Progenitor cell of endocrine pancreas (in vitro differentiated cells): Measurements from ENCODE around the gene RIMBP2. TPM values are rescaled to one million over a fixed set of nuclear protein-coding genes. Genes with fewer than 3 reads are reported as not detected.

ENCODE experiments used
- DNase-seq: peaks from one replicate; pipeline ENCODE4 v3.0.0; 2021; ENCODE audit warnings: low spot score; ENCODE audit not compliant: unreplicated experiment
- H3K27ac Mint-ChIP-seq: 2 replicates; pipeline ENCODE4 v1.8.0; 2021; ENCODE audit warnings: mild to moderate bottlenecking, moderate library complexity, mixed read lengths
- H3K27me3 Mint-ChIP-seq: 2 replicates; pipeline ENCODE4 v1.8.0; 2021; ENCODE audit warnings: mixed read lengths
- H3K36me3 Mint-ChIP-seq: 2 replicates; pipeline ENCODE4 v1.8.0; 2022; ENCODE audit warnings: mixed read lengths; ENCODE audit not compliant: insufficient read depth
- H3K4me1 Mint-ChIP-seq: 2 replicates; pipeline ENCODE4 v1.8.0; 2021; ENCODE audit warnings: low read depth, mixed read lengths
- H3K4me3 Mint-ChIP-seq: 2 replicates; pipeline ENCODE4 v1.8.0; 2021; ENCODE audit warnings: low read depth, mild to moderate bottlenecking, moderate library complexity, mixed read lengths
- H3K9me3 Mint-ChIP-seq: 2 replicates; pipeline ENCODE4 v1.8.0; 2021; ENCODE audit warnings: low read depth, mixed read lengths
- total RNA-seq: library from RNA; stranded (reverse); gene quantifications from 2 replicates; pipeline ENCODE4 v1.2.1, GENCODE V29; 2021
- TF ChIP-seq, protein P1 (sequence below): fragments of 200-600 bp; sonication (generic); IDR thresholded peaks from one replicate; pipeline ENCODE4 v1.5.0; 2021; ENCODE audit warnings: antibody characterized with exemption, mild to moderate bottlenecking; ENCODE audit not compliant: unreplicated experiment

RIMBP2 gene
- total RNA-seq, 1 donor from 2014 or later: 31.6 TPM

DNA sequence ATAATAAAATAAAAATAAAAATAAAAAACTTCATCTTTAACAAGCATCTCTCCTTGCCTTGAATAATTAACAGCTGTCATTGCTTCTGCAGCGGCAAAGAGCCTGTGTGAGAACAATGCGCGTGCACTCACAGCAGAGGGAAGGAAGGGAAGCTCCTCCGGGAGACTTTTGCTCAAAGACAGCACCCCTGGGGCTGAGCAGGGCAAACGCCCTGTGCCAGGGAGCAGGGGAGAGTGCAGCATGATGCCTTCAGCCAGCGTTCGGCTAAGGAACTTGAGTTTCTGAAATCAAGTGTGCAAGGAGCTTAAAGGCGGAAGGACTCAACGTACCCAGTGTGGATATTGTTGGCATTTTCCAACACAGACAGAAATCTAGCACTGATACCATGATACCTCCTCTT is 120.5 kb downstream of the RIMBP2 start:
- TF ChIP-seq, protein P1, sequence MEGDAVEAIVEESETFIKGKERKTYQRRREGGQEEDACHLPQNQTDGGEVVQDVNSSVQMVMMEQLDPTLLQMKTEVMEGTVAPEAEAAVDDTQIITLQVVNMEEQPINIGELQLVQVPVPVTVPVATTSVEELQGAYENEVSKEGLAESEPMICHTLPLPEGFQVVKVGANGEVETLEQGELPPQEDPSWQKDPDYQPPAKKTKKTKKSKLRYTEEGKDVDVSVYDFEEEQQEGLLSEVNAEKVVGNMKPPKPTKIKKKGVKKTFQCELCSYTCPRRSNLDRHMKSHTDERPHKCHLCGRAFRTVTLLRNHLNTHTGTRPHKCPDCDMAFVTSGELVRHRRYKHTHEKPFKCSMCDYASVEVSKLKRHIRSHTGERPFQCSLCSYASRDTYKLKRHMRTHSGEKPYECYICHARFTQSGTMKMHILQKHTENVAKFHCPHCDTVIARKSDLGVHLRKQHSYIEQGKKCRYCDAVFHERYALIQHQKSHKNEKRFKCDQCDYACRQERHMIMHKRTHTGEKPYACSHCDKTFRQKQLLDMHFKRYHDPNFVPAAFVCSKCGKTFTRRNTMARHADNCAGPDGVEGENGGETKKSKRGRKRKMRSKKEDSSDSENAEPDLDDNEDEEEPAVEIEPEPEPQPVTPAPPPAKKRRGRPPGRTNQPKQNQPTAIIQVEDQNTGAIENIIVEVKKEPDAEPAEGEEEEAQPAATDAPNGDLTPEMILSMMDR: no peak
- Mint-ChIP-seq H3K27me3 (peaks cover 16% of the 10 kb centered on the region), H3K4me3 (no peak overlapping the region), H3K36me3 (peaks cover 2% of the 10 kb centered on the region), H3K9me3 (peaks cover 17% of the 10 kb centered on the region), H3K27ac (no peak overlapping the region), H3K4me1 (peaks cover under 1% of the 10 kb centered on the region)
- DNase-seq: no peak

DNA sequence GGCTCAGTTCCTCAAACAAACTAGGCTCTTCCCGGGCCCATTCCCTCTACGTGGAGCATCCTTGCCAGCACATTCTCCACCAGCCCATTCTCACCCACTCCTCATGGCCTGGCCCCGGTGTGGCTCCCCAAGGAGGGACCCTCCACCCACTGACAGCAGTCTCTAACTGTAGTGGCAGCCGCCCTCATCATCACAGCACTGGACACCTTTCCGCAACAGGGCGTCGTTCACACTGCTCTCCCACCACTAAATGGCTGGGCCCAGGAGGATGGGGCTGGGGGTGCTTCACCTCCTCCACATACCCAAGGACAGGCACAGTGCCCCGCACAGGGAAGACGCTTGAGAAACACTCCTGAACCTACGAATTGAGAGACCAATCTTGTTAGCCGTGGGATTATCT is 123.0 kb downstream of the RIMBP2 start:
- peaks cover 12% of the 10 kb centered on the region for H3K9me3 Mint-ChIP-seq
- H3K4me3 Mint-ChIP-seq: no peak overlapping the region
- TF ChIP-seq, protein P1: no peak
- no peak overlapping the region for H3K27ac Mint-ChIP-seq
- no peak for DNase-seq
- peaks cover 18% of the 10 kb centered on the region for H3K4me1 Mint-ChIP-seq
- H3K27me3 Mint-ChIP-seq: peaks cover 28% of the 10 kb centered on the region
- H3K36me3 Mint-ChIP-seq: peaks cover 1% of the 10 kb centered on the region

GRCh38 chr12:130592641-130593040 is 123.5 kb downstream of the RIMBP2 start:
- TF ChIP-seq, protein P1: no peak
- Mint-ChIP-seq H3K9me3 (peaks cover 10% of the 10 kb centered on the region), H3K27me3 (peaks cover 31% of the 10 kb centered on the region), H3K36me3 (peaks cover 1% of the 10 kb centered on the region), H3K4me1 (peaks cover 18% of the 10 kb centered on the region), H3K27ac (no peak overlapping the region), H3K4me3 (no peak overlapping the region)
- DNase-seq: no peak

DNA sequence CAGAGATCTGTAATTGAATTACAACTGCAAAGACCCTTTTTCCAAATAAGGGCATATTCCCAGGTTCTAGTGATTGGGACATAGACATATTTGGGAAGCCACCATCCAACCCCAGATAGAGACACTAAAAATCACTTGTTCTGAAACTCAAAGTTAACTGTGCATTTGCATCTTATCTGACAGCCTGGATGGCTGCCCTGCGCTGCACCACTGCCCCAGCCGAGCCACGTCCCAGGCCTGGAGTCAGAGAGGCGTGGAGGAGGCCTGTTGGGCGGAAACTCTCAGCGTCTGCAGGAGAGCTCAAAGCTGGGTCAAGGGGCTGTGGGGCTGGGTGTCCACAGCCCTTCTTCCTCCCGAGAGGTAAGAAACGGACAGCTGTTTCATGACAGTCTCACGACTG is 124.4 kb downstream of the RIMBP2 start:
- Mint-ChIP-seq H3K4me3 (no peak overlapping the region), H3K27ac (no peak overlapping the region), H3K4me1 (peaks cover 18% of the 10 kb centered on the region), H3K36me3 (peaks cover 1% of the 10 kb centered on the region), H3K27me3 (peaks cover 31% of the 10 kb centered on the region), H3K9me3 (peaks cover 6% of the 10 kb centered on the region)
- TF ChIP-seq, protein P1: no peak
- no peak for DNase-seq

DNA sequence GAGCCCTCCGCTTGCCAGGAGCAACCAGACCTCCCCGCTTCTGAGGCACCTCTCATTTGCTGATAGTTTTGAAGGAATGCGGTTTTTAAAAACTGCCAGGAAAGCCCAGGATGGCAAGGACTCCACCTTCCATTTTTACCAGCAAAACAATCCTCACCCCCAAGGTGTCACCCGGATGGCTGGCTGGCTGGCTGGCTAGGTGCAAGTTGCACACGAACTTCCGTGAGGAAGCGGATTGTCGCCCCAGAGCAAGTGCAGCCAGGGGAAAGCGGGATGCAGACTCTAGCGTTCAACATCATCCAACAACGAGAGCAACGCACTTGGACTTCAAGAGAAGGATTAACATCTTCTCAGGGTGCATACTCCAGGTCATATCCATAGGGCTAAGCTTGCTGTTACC is 125.4 kb downstream of the RIMBP2 start:
- Mint-ChIP-seq H3K36me3 (no peaks in the 10 kb centered on the region), H3K4me3 (no peak overlapping the region), H3K4me1 (peaks cover 18% of the 10 kb centered on the region)

More for the DNA sequence above, 125.4 kb downstream of the RIMBP2 start:
- no peak for DNase-seq
- H3K27ac Mint-ChIP-seq: no peak overlapping the region
- H3K27me3 Mint-ChIP-seq: peaks cover 33% of the 10 kb centered on the region
- peaks cover 4% of the 10 kb centered on the region for H3K9me3 Mint-ChIP-seq
- TF ChIP-seq, protein P1: no peak
